ENCODE measurements around the gene APLF. TPM values are rescaled to one million over a fixed set of nuclear protein-coding genes. Genes with fewer than 3 reads are reported as not detected.

The APLF gene
- total RNA-seq, 6 experiments from 2014 or later: 1.3 to 1.8 (median 1.5) TPM

- TF ChIP-seq CTCF (IDR thresholded peaks at IDR 0.05): no peak
- no peak overlapping the region for H3K4me3 Mint-ChIP-seq
- no peaks in the 10 kb centered on the region for H3K36me3 Mint-ChIP-seq (ENCODE audit: low read depth)
- DNase-seq: no peak
- no peaks in the 10 kb centered on the region for H3K4me1 Mint-ChIP-seq (ENCODE audit: low read depth)
- no peak overlapping the region for H3K27ac Mint-ChIP-seq
- peaks cover 7% of the 10 kb centered on the region; the same call in 1 of the 2 replicates for H3K27me3 Mint-ChIP-seq (ENCODE audit: insufficient read depth)
- H3K9me3 Mint-ChIP-seq: no peaks in the 10 kb centered on the region
These were observed 38.6 kb upstream of the APLF start for GRCh38 chr2:68428746-68429145.

DNA sequence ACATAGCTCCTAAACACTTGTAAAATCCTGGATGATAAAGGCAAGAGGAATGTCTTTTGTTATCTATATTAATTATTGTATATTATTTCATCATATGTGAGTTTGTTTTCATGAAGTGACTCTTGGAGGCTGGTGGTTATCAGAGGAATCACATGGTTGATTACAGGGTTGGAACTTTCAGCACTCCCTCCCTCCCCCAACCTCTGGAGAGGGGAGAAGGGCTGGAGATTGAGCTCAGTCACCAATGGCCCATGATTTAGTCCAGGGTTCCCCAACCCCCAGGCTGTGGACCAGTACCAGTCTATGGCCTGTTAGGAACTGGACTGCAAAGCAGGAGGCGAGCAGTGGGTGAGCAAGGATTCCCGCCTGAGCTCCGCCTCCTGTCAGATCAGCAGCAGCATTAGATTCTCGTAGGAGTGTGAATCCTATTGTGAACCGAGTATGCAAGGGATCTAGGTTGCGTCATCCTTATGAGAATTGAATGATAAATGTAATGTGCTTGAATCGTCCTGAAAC, 38.0 kb upstream of the APLF start:
- Mint-ChIP-seq H3K4me1 (ENCODE audit: low read depth) (no peaks in the 10 kb centered on the region), H3K27ac (no peak overlapping the region), H3K4me3 (no peak overlapping the region), H3K36me3 (ENCODE audit: low read depth) (no peaks in the 10 kb centered on the region), H3K9me3 (no peaks in the 10 kb centered on the region), H3K27me3 (ENCODE audit: insufficient read depth) (peaks cover 7% of the 10 kb centered on the region; the same call in 1 of the 2 replicates)
- TF ChIP-seq CTCF (IDR thresholded peaks at IDR 0.05): no peak
- DNase-seq: no peak

DNA sequence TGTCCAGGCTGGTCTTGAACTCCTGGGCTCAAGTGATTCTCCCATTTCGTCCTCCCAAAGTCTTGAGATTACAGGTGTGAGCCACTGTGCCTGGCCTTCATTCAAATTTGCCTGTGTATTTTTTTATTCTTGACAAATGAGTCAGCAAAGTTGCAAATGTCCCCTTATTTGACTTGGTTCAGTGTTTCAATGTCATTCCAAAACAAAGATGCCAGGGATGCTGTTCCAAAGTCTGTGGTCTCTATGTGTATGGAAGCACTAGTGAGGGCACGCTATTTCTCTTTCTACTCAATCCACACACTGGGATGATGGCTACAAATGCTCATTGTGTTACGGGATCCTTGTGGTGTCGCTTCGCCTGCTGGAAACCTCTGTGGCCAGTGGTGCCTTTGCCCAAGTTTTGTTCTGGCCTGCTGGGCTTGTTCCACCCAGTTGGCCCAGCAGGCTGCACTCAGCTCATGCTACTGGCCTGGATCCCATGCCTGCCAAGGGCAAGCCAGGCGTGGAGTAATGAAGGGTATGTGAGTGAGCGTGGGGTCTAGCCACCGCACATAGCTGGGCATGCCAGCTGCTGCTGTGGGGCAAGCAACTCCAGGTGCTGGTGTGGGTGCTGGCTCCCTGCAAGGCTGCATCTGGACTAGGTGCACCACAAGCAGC, 35.9 kb upstream of the APLF start:
- H3K27ac Mint-ChIP-seq: no peak overlapping the region
- H3K27me3 Mint-ChIP-seq (ENCODE audit: insufficient read depth): peaks cover 10% of the 10 kb centered on the region; the same call in 1 of the 2 replicates
- no peak for DNase-seq
- H3K9me3 Mint-ChIP-seq: no peaks in the 10 kb centered on the region
- no peak overlapping the region for H3K4me3 Mint-ChIP-seq
- no peak for TF ChIP-seq CTCF (IDR thresholded peaks at IDR 0.05)
- H3K36me3 Mint-ChIP-seq (ENCODE audit: low read depth): no peaks in the 10 kb centered on the region
- H3K4me1 Mint-ChIP-seq (ENCODE audit: low read depth): peaks cover 10% of the 10 kb centered on the region

GRCh38 chr2:68432696-68433658, 34.4 kb upstream of the APLF start:
- H3K4me3 Mint-ChIP-seq: no peak overlapping the region
- H3K36me3 Mint-ChIP-seq (ENCODE audit: low read depth): no peaks in the 10 kb centered on the region
- H3K9me3 Mint-ChIP-seq: no peaks in the 10 kb centered on the region
- peaks cover 12% of the 10 kb centered on the region for H3K4me1 Mint-ChIP-seq (ENCODE audit: low read depth)
- peaks cover 7% of the 10 kb centered on the region; the same call in 1 of the 2 replicates for H3K27me3 Mint-ChIP-seq (ENCODE audit: insufficient read depth)
- H3K27ac Mint-ChIP-seq: no peak overlapping the region
- no peak for TF ChIP-seq CTCF (IDR thresholded peaks at IDR 0.05)
- no peak for DNase-seq

GRCh38 chr2:68434981-68435380, 32.4 kb upstream of the APLF start:
- DNase-seq: no peak
- Mint-ChIP-seq H3K36me3 (ENCODE audit: low read depth) (no peaks in the 10 kb centered on the region), H3K4me3 (no peak overlapping the region), H3K27ac (no peak overlapping the region), H3K9me3 (no peaks in the 10 kb centered on the region), H3K27me3 (ENCODE audit: insufficient read depth) (peaks cover 12% of the 10 kb centered on the region; the same call in 1 of the 2 replicates), H3K4me1 (ENCODE audit: low read depth) (peaks cover 12% of the 10 kb centered on the region)
- no peak for TF ChIP-seq CTCF (IDR thresholded peaks at IDR 0.05)

All from HFFc6 (cell line).